ENCODE measurements around the gene EIF2D. TPM values are rescaled to one million over a fixed set of nuclear protein-coding genes. Genes with fewer than 3 reads are reported as not detected.

EIF2D gene
- total and polyA plus RNA-seq, 4 donors, result 14.7 to 30.0 (median 22.1) TPM

DNA sequence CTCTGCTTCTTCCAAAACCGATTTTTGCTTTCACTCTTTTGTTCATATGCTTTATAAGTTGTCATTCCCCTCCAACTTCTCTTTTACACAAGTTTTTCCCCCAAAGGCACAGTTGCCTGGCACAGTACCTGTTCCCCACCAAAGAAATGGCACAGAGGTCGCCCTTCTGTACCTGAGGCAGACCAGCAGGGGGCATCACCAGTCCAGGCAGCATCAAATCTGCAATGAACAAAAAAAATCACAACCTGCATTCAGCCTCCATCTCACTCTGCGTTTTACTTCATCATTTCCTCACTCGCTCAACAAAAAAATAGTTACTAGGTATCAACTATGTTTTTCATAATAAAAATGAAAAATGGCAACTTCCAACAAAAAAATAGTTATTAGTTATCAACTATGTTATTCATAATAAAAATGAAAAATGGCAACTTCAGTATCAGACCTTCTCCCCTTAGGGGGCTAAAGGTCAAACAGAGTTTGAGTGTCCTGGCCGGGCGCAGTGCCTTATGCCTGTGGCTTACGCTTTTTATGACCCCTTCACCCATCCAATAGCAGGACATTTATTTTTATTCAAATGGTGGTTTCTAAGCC is 4.1 kb downstream of the EIF2D start (continued):
- no peak for TF ChIP-seq YY1 (IDR thresholded peaks at IDR 0.05)

DNA sequence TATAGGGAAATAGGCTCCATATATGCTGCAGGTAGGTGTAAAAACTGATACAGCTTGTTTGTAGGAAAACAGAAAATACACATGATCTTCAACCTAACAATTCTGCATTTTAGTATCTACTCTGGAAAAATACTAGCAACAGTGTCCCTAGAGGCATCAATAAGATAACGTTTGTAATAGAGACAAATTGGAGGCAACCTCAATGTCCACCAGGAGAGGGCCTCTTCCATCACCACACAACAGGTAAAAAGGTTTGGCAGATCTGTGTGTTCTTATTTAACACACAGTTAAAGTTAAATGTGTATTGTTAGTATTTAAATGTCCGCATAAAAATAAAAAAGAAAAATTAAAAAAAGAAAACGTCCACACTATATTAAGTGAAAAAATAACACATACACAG is 5.4 kb downstream of the EIF2D start:
- H3K4me1 ChIP-seq (ENCODE audit: control insufficient read depth in 4 of 4, insufficient read depth in 4 of 4, low read length in 3 of 4), result peaks cover 0 to 11% (median 8%) of the 10 kb centered on the region in 4 donors
- peaks cover 8 to 45% (median 29%) of the 10 kb centered on the region in 4 donors for H3K36me3 ChIP-seq (ENCODE audit: control insufficient read depth in 4 of 4, insufficient read depth in 3 of 4, low read depth in 1 of 4, low read length in 3 of 4)
- H3K27me3 ChIP-seq (ENCODE audit: control insufficient read depth in 4 of 4, insufficient read depth in 4 of 4, low read length in 3 of 4), result no peaks in the 10 kb centered on the region
- H3K4me3 ChIP-seq (ENCODE audit: low read depth in 1 of 3, low read length in 3 of 3), result no peak overlapping the region
- no peaks in the 10 kb centered on the region for H3K9me3 ChIP-seq (ENCODE audit: control insufficient read depth in 4 of 4, low read length in 3 of 4)
- no peak for DNase-seq (ENCODE audit: low spot score)
- H3K9ac ChIP-seq (ENCODE audit: low read depth in 1 of 2, low read length in 2 of 2), result no peak overlapping the region
- 60% methylated on average over 3 of the region's 3 CpGs for WGBS
- no peak overlapping the region for H3K27ac ChIP-seq (ENCODE audit: low read depth in 1 of 2, low read length in 2 of 2)
- TF ChIP-seq CTCF (IDR thresholded peaks at IDR 0.05; ENCODE audit: low read depth, low read length, missing input control) (peak; percentile 55), HNF4G (IDR thresholded peaks at IDR 0.05) (no peak), RAD21 (IDR thresholded peaks at IDR 0.05) (peak; percentile 64 to 77)

DNA sequence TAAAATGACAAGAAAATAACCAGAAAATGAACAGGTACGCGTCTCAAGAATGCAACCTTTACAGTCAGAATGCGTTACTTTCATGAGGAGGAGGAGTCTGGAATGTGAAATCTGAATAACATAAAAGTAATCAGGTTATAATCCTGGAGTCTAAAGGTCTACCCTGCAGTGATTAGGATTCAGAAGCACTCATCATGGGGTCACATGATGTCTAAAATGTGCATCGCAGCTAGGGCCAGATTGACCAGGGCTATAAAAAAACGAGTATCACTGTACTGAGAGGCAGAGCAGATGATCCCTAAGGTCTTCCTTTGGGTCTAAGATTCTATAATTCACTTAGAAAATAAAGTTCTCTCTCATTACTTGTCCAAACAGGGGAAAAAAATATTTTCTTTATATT is 7.4 kb downstream of the EIF2D start:
- Histone ChIP-seq H3K36me3 (ENCODE audit: control insufficient read depth in 4 of 4, insufficient read depth in 3 of 4, low read depth in 1 of 4, low read length in 3 of 4) (peaks cover 4 to 54% (median 40%) of the 10 kb centered on the region in 4 donors), H3K27ac (ENCODE audit: low read depth in 1 of 2, low read length in 2 of 2) (no peak overlapping the region), H3K27me3 (ENCODE audit: control insufficient read depth in 4 of 4, insufficient read depth in 4 of 4, low read length in 3 of 4) (no peaks in the 10 kb centered on the region), H3K9ac (ENCODE audit: low read depth in 1 of 2, low read length in 2 of 2) (no peak overlapping the region), H3K4me1 (ENCODE audit: control insufficient read depth in 4 of 4, insufficient read depth in 4 of 4, low read length in 3 of 4) (no peaks in the 10 kb centered on the region), H3K4me3 (ENCODE audit: low read depth in 1 of 3, low read length in 3 of 3) (no peak overlapping the region), H3K9me3 (ENCODE audit: control insufficient read depth in 4 of 4, low read length in 3 of 4) (no peaks in the 10 kb centered on the region)
- 82% methylated on average over 5 of the region's 5 CpGs for WGBS
- DNase-seq (ENCODE audit: low spot score), result no peak
- TF ChIP-seq SP1 (IDR thresholded peaks at IDR 0.05), result no peak
- TF ChIP-seq CTCF (IDR thresholded peaks at IDR 0.05; ENCODE audit: low read depth, low read length, missing input control), result no peak
- TF ChIP-seq EGR1 (IDR thresholded peaks at IDR 0.05; ENCODE audit: low read depth in 2 of 2), result no peak
- TF ChIP-seq RAD21 (IDR thresholded peaks at IDR 0.05), result no peak
- TF ChIP-seq RXRA (IDR thresholded peaks at IDR 0.05), result no peak
- no peak for TF ChIP-seq JUND (IDR thresholded peaks at IDR 0.05)
- no peak for TF ChIP-seq REST (IDR thresholded peaks at IDR 0.05)
- no peak for TF ChIP-seq HNF4G (IDR thresholded peaks at IDR 0.05)
- TF ChIP-seq, protein P1, sequence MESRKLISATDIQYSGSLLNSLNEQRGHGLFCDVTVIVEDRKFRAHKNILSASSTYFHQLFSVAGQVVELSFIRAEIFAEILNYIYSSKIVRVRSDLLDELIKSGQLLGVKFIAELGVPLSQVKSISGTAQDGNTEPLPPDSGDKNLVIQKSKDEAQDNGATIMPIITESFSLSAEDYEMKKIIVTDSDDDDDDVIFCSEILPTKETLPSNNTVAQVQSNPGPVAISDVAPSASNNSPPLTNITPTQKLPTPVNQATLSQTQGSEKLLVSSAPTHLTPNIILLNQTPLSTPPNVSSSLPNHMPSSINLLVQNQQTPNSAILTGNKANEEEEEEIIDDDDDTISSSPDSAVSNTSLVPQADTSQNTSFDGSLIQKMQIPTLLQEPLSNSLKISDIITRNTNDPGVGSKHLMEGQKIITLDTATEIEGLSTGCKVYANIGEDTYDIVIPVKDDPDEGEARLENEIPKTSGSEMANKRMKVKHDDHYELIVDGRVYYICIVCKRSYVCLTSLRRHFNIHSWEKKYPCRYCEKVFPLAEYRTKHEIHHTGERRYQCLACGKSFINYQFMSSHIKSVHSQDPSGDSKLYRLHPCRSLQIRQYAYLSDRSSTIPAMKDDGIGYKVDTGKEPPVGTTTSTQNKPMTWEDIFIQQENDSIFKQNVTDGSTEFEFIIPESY (IDR thresholded peaks at IDR 0.05), result no peak
